Stimulated activated naive CD8-positive, alpha-beta T cell treated with anti-CD3 and anti-CD28 coated beads, Interleukin-15, amount 100 ng/mL, for 72 hours (primary cell): ENCODE results near the gene SCD5.
"Not testable (repeated sequence)": the region's sequence is repeated elsewhere in the genome, so short reads cannot be mapped to it uniquely, and the experiment has no call there.

Experiments used
- ATAC-seq: fragments of 150-1000 bp; cut with Tn5 transposase; 2 replicates; pipeline ENCODE4 v1.10.0; 2021; ENCODE audit warnings: mild to moderate bottlenecking, moderate library complexity
- DNase-seq, 2 donors: peaks; one replicate each; pipeline ENCODE4 v3.0.0; 2021 to 2022
- H3K27ac Mint-ChIP-seq, 2 donors: one replicate each; pipeline ENCODE4 v1.8.0; 2022; ENCODE audit warnings: mild to moderate bottlenecking in 2 of 2, mixed read lengths in 2 of 2, moderate library complexity in 2 of 2
- H3K27me3 Mint-ChIP-seq: one replicate; pipeline ENCODE4 v1.8.0; 2022; ENCODE audit warnings: mixed read lengths
- H3K4me1 Mint-ChIP-seq: one replicate; pipeline ENCODE4 v1.8.0; 2022; ENCODE audit warnings: mild to moderate bottlenecking, mixed read lengths
- H3K4me3 Mint-ChIP-seq, 2 donors: one replicate each; pipeline ENCODE4 v1.8.0; 2022; ENCODE audit warnings: mild to moderate bottlenecking in 2 of 2, mixed read lengths in 2 of 2, moderate library complexity in 1 of 2
- H3K9me3 Mint-ChIP-seq, 2 donors: one replicate each; pipeline ENCODE4 v1.8.0; 2022; ENCODE audit warnings: mixed read lengths in 2 of 2

The SCD5 gene

GRCh38 chr4:82798168-82799005, at the start of gene SCD5:
Gene SCD5, minus strand, starts transcription at chr4:82798796. Its CDS starts 259 bp downstream, at chr4:82798537.
- ATAC-seq (peak; percentile 93), DNase-seq (peak; percentile 44 to 62)
- Mint-ChIP-seq H3K27ac (peak within 1 kb of the TSS in 1 of 2 donors; percentile 67), H3K27me3 (peaks cover 51% of the 10 kb centered on the region), H3K4me1 (peaks cover 17% of the 10 kb centered on the region), H3K9me3 (no peaks in the 10 kb centered on the region), H3K4me3 (peak within 1 kb of the TSS; percentile 89 to 91)

- DNase-seq: no peak
- H3K27me3 Mint-ChIP-seq: no peaks in the 10 kb centered on the region
- H3K27ac Mint-ChIP-seq: no peak overlapping the region
- no peak overlapping the region for H3K4me3 Mint-ChIP-seq
- no peaks in the 10 kb centered on the region for H3K4me1 Mint-ChIP-seq
- no peaks in the 10 kb centered on the region for H3K9me3 Mint-ChIP-seq
- ATAC-seq: no peak
These were observed 44.0 kb upstream of the SCD5 start for GRCh38 chr4:82842593-82842992.

GRCh38 chr4:82839624-82840023, 41.0 kb upstream of the SCD5 start:
- Mint-ChIP-seq H3K4me1 (no peaks in the 10 kb centered on the region), H3K4me3 (no peak overlapping the region)

GRCh38 chr4:82833696-82834313, 35.2 kb upstream of the SCD5 start:
- DNase-seq (no peak), ATAC-seq (no peak)
- Mint-ChIP-seq H3K27ac (no peak overlapping the region), H3K27me3 (no peaks in the 10 kb centered on the region), H3K4me1 (no peaks in the 10 kb centered on the region), H3K4me3 (no peak overlapping the region), H3K9me3 (no peaks in the 10 kb centered on the region)

More at GRCh38 chr4:82839624-82840023, 41.0 kb upstream of the SCD5 start:
- DNase-seq (no peak), ATAC-seq (no peak)
- H3K27me3 Mint-ChIP-seq: no peaks in the 10 kb centered on the region
- H3K27ac Mint-ChIP-seq: no peak overlapping the region
- no peaks in the 10 kb centered on the region for H3K9me3 Mint-ChIP-seq

GRCh38 chr4:82833060-82833459, 34.5 kb upstream of the SCD5 start:
- H3K27ac Mint-ChIP-seq, H3K9me3 Mint-ChIP-seq, DNase-seq, H3K4me3 Mint-ChIP-seq, H3K27me3 Mint-ChIP-seq, ATAC-seq, H3K4me1 Mint-ChIP-seq: not testable (repeated sequence)

GRCh38 chr4:82825425-82825824, 26.8 kb upstream of the SCD5 start:
- H3K4me3 Mint-ChIP-seq: no peak overlapping the region
- ATAC-seq (no peak), DNase-seq (no peak)
- H3K27ac Mint-ChIP-seq: peak overlapping the region in 1 of 2 donors; percentile 3
- H3K9me3 Mint-ChIP-seq: no peaks in the 10 kb centered on the region
- peaks cover 11% of the 10 kb centered on the region for H3K4me1 Mint-ChIP-seq
- no peaks in the 10 kb centered on the region for H3K27me3 Mint-ChIP-seq

- Mint-ChIP-seq H3K27me3 (no peaks in the 10 kb centered on the region), H3K27ac (no peak overlapping the region), H3K4me1 (peaks cover 14% of the 10 kb centered on the region), H3K9me3 (no peaks in the 10 kb centered on the region), H3K4me3 (no peak overlapping the region)
- DNase-seq (no peak), ATAC-seq (no peak)
These were observed 24.5 kb upstream of the SCD5 start for GRCh38 chr4:82823062-82823461.

GRCh38 chr4:82820689-82821088, 22.1 kb upstream of the SCD5 start:
- Mint-ChIP-seq H3K27me3 (no peaks in the 10 kb centered on the region), H3K9me3 (no peaks in the 10 kb centered on the region), H3K27ac (peak overlapping the region in 1 of 2 donors; percentile 37), H3K4me3 (no peak overlapping the region), H3K4me1 (peaks cover 14% of the 10 kb centered on the region)
- no peak for DNase-seq
- ATAC-seq: no peak

- Mint-ChIP-seq H3K27ac (peak overlapping the region in 1 of 2 donors; percentile 78), H3K4me3 (no peak overlapping the region), H3K9me3 (no peaks in the 10 kb centered on the region), H3K27me3 (no peaks in the 10 kb centered on the region), H3K4me1 (peaks cover 14% of the 10 kb centered on the region)
- DNase-seq (no peak), ATAC-seq (no peak)
These were observed 20.4 kb upstream of the SCD5 start for GRCh38 chr4:82818664-82819662.

- H3K9me3 Mint-ChIP-seq, H3K4me3 Mint-ChIP-seq, H3K27me3 Mint-ChIP-seq, ATAC-seq, DNase-seq: not testable (repeated sequence)
- peaks cover 14% of the 10 kb centered on the region for H3K4me1 Mint-ChIP-seq
- H3K27ac Mint-ChIP-seq: peak overlapping the region in 1 of 2 donors; percentile 42
These were observed 18.3 kb upstream of the SCD5 start for GRCh38 chr4:82816874-82817273.

GRCh38 chr4:82814034-82814433, 15.4 kb upstream of the SCD5 start:
- Mint-ChIP-seq H3K27me3 (no peaks in the 10 kb centered on the region), H3K9me3 (no peaks in the 10 kb centered on the region), H3K4me3 (no peak overlapping the region), H3K27ac (no peak overlapping the region), H3K4me1 (no peaks in the 10 kb centered on the region)
- DNase-seq (no peak), ATAC-seq (no peak)

GRCh38 chr4:82811838-82812341, 13.3 kb upstream of the SCD5 start:
- H3K9me3 Mint-ChIP-seq: no peaks in the 10 kb centered on the region
- no peaks in the 10 kb centered on the region for H3K27me3 Mint-ChIP-seq
- H3K4me3 Mint-ChIP-seq: no peak overlapping the region
- H3K4me1 Mint-ChIP-seq: no peaks in the 10 kb centered on the region
- peak overlapping the region in 1 of 2 donors; percentile 90 for H3K27ac Mint-ChIP-seq
- DNase-seq (no peak), ATAC-seq (no peak)

- ATAC-seq (no peak), DNase-seq (no peak)
- no peak overlapping the region for H3K4me3 Mint-ChIP-seq
- no peaks in the 10 kb centered on the region for H3K27me3 Mint-ChIP-seq
- H3K27ac Mint-ChIP-seq: no peak overlapping the region
- H3K9me3 Mint-ChIP-seq: no peaks in the 10 kb centered on the region
- no peaks in the 10 kb centered on the region for H3K4me1 Mint-ChIP-seq
These were observed 12.8 kb upstream of the SCD5 start for GRCh38 chr4:82811392-82811791.

GRCh38 chr4:82810176-82810575, 11.6 kb upstream of the SCD5 start:
- DNase-seq (no peak), ATAC-seq (no peak)
- no peak overlapping the region for H3K4me3 Mint-ChIP-seq
- no peak overlapping the region for H3K27ac Mint-ChIP-seq
- H3K4me1 Mint-ChIP-seq: no peaks in the 10 kb centered on the region
- H3K9me3 Mint-ChIP-seq: no peaks in the 10 kb centered on the region
- H3K27me3 Mint-ChIP-seq: no peaks in the 10 kb centered on the region

GRCh38 chr4:82809619-82810018, 11.0 kb upstream of the SCD5 start:
- H3K27ac Mint-ChIP-seq: no peak overlapping the region
- no peak overlapping the region for H3K4me3 Mint-ChIP-seq
- no peaks in the 10 kb centered on the region for H3K27me3 Mint-ChIP-seq
- DNase-seq (no peak), ATAC-seq (no peak)
- no peaks in the 10 kb centered on the region for H3K9me3 Mint-ChIP-seq
- H3K4me1 Mint-ChIP-seq: no peaks in the 10 kb centered on the region
